H54 (cell line): ENCODE results near the gene CARNS1.

Source experiments
- DNase-seq: peaks from one replicate; pipeline ENCODE4 v3.0.0; 2011; ENCODE audit warnings: low spot score, mixed read lengths; ENCODE audit not compliant: insufficient read length
- FAIRE-seq: peaks from 3 replicates; lab custom pipeline; 2011; peaks lifted over from hg19 to GRCh38; lab: Jason Lieb, UNC
- POLR2A ChIP-seq: IDR thresholded peaks from 2 replicates; pipeline ENCODE4 v1.6.1; 2011; ENCODE audit warnings: low read depth, mild to moderate bottlenecking, low read length

Gene CARNS1, protein sequence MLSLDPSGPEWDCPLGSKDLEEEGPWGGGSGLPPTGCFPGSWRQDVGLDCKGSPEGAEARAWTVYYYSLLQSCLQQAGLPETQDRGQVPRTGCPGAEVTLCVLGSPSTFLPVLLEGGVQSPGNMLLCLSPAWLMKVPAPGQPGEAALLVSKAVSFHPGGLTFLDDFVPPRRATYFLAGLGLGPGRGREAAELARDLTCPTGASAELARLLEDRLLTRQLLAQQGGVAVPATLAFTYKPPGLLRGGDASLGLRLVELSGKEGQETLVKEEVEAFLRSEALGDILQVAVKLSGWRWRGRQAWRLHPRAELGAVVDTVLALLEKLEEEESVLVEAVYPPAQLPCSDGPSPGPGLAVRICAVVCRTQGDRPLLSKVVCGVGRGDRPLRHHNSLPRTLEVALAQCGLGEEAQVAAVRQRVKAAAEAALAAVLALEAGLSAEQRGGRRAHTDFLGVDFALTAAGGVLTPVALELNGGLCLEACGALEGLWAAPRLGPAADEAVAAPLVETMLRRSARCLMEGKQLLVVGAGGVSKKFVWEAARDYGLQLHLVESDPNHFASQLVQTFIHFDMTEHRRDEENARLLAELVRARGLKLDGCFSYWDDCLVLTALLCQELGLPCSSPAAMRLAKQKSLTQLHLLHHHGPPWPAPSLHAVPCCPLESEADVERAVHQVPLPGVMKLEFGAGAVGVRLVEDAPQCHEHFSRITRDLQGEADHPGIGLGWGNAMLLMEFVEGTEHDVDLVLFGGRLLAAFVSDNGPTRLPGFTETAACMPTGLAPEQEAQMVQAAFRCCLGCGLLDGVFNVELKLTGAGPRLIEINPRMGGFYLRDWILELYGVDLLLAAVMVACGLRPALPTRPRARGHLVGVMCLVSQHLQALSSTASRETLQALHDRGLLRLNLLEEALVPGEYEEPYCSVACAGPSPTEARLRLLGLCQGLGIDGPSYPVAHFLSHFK

GRCh38 chr11:67415501-67416304, at the start of gene CARNS1:
CARNS1 (plus strand) TSS chr11:67415678; CDS start chr11:67416200, 522 bp downstream.
- DNase-seq: no peak
- no peak for FAIRE-seq
- no peak for TF ChIP-seq POLR2A

DNA sequence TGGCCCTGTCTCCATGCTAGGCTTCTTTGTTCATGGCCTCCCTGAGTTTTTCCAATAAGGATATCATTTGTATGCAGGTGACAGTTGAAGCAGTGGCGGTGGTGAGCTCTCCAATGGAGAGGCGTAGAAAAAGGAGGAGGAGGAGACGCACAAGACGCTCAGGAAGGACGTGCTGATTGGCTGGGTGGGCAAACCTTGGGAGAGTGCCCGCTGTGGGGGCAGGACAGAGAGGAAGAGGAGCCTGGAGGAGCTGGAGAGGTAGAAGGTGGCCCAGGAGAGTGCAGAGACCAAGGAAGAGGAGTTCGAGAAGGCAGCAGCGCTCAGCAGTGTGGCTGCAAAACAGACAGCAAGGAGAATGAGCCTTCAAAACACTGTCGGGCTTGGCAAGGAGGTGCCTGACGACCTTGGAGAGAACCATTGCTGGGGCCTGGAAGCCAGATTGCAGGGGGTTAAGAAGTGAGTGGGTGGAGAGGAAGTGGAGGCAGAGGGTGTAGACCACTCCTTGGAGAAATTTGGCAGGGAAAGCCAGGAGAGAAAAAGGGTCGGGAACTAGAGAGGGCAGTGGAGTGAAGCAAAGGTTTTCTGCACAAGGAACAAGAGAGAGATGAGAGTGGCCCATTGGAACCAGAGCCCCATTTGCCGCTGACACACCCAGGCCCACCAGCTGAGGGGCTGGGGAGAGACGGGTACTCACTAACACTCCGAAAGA, 49.6 kb upstream of the CARNS1 start:
- no peak for DNase-seq
- no peak for FAIRE-seq
- TF ChIP-seq POLR2A: no peak

- DNase-seq: no peak
- no peak for TF ChIP-seq POLR2A
- no peak for FAIRE-seq
These were observed 48.9 kb upstream of the CARNS1 start for GRCh38 chr11:67366546-67366945.

DNA sequence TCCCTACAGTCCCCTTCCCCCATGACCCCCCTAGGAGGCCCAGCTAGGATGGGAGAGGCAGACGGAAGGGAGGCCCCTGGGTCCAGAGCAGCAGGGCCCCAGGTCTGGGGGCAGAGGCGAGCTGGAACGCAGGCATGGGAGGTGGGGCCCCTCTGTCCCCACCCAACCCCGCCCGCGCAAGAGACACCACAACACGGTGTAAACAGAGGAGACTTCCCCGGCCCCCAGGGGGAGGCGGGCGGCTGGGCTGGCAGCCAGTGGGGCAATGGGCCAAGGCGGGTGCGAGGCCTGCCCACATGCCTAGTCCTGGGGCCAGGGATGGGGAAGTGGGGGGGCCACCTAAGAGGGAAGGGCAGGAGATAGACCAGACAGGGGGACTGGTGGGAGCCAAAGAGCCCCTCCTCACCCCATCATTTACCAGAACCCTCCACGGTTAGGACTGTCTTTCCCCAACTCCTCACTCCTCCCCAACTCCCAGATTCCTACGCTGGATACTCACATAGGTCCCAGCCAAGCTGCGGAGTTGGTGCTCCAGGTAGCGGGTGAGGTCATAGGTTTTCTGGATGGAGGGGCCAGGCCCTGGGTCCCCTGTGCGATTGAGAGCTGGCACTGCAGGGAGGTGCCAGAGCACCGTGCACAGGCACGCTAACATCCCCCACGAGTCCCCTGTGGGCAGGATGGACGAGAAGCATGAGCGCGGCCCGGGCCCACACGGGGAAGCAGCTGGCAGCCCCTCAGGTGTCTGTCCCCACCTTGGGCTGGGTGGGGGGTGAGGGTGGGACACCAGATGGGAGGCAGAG, 48.3 kb upstream of the CARNS1 start:
- FAIRE-seq (no peak), DNase-seq (no peak)
- no peak for TF ChIP-seq POLR2A

GRCh38 chr11:67367761-67368227, 47.7 kb upstream of the CARNS1 start:
- no peak for FAIRE-seq
- no peak for DNase-seq
- no peak for TF ChIP-seq POLR2A

DNA sequence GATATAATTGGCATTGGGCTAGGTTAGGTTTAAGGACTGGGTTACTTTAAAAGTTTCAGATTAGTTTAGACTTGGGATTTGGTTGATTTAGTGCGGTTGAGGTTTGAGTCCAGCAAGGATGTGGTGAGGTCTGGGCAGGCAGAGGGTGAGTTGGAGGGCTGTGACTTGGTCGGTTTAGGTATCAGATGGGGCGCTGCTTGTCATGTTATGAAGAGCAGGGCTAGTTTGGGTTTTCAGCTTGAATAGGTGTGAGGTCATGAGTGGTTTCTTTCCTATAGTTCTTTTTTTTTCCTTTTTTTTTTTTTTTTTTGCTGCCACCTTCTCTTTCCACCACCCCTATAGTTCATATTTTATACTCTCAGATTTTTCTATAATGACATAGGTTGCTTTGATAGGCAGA, 46.9 kb upstream of the CARNS1 start:
- TF ChIP-seq POLR2A: no peak
- no peak for FAIRE-seq
- DNase-seq: no peak

DNA sequence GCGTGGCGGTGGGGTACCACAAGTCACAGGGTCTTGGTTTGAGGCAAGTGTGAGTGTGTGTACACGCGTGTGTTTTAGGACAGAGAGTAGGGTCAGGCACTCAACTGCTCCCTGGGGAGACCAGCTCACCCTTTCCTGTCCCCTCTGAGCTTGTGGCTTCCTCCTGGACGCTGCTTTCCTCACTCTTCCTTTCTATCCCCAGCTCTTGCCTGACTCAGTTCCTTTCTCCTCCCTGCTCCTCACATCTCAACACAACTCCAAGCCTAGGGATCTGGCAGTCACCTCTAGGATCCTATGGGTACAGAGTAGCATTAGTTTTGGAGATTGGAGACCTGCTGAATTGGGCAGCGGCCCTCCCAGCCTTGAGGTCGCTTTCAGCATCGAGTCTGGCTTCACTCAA, 46.2 kb upstream of the CARNS1 start:
- FAIRE-seq (no peak), DNase-seq (no peak)
- no peak for TF ChIP-seq POLR2A

- no peak for FAIRE-seq
- DNase-seq: no peak
- no peak for TF ChIP-seq POLR2A
These were observed 45.6 kb upstream of the CARNS1 start for GRCh38 chr11:67369801-67370284.

DNA sequence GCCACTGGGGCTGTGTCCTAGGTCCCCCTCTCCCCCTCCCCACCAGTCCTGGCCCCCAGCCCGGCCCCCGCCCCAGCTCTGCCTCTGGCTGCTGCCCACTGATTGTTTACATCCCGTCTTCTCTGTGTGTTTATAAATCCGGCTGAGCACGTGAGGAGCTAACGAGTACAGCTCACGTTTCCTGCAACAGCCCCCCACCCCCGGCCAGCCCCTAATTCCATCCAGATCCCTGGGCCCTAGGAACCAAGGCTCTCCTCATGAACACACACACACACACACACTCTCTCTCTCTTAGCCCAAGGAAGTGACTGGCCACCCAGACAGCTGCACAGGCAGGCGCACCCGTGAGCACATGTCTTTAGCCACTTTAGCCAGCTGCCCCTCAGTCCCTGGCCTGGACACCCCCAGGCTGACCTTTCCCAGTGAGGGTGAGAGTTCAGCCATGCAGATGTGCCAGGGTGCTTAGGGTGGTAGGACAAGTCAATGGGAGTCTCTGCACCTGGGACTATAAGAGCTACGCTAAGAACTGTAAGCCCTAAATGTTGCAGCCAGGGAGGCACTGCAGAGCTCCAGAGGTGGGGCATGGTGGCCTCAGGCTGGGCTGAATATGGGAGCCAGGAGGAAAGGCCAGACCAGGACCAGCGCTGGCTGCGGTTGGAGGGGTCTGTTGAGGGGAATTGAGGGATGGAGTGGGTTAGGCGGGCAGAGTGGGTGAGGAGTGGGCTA, 45.0 kb upstream of the CARNS1 start:
- FAIRE-seq (no peak), DNase-seq (no peak)
- no peak for TF ChIP-seq POLR2A

DNA sequence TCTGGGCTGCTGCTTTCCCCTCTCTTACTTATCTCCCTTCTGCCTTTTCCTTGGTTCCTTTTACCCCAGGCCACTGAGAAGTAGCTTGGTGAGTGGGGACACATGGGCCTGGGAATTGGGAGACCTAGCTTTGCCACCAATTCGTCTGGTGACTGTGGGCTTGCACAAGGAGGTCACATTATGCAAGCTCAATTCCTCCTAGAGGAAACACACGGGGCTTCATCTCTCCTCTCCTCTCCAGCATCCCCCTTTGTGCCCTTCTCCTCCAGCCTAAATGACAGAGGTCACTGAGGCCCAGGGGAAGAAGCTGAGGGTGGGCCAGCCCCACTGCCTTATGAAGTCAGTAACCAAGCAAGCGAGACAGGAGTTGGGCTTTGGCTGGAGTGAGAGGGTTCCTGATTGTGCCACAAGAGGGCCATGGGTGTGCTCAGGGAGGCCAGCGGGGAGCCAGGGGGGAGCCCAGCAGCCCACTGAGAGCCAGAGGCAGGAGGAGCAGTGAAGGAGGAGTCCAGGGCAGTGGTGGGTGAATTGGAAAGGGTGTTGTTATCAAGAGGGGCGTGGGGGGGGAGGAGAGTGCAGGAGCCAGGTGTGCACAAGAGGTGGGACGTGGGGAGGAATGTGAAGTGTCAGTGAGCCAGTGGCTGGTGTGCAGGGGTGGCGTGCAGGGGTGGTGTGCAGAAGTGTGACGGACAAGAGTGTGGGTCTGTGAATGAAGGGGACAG, 44.1 kb upstream of the CARNS1 start:
- no peak for TF ChIP-seq POLR2A
- FAIRE-seq (no peak), DNase-seq (no peak)

GRCh38 chr11:67371911-67372320, 43.6 kb upstream of the CARNS1 start:
- FAIRE-seq (no peak), DNase-seq (no peak)
- no peak for TF ChIP-seq POLR2A
